Muscle layer of duodenum (tissue), 2 donors: Measurements from ENCODE around the gene CEPT1.

Source experiments
- H3K27ac ChIP-seq: one replicate; pipeline ENCODE4 v1.7.0; 2013; ENCODE audit warnings: mild to moderate bottlenecking, low read length
- H3K27me3 ChIP-seq: one replicate; pipeline ENCODE4 v1.7.0; 2013; ENCODE audit warnings: low read depth, mild to moderate bottlenecking, control low read depth, low read length
- H3K36me3 ChIP-seq, 2 donors: one replicate each; pipeline ENCODE4 v1.7.0; 2013; ENCODE audit warnings: low read length in 2 of 2, control low read depth in 1 of 2, mild to moderate bottlenecking in 1 of 2; ENCODE audit not compliant: insufficient read depth in 2 of 2, control insufficient read depth in 1 of 2
- H3K4me1 ChIP-seq, 2 donors: one replicate each; pipeline ENCODE4 v1.7.0; 2013; ENCODE audit warnings: low read length in 2 of 2, mild to moderate bottlenecking in 2 of 2, control low read depth in 1 of 2, moderate library complexity in 1 of 2; ENCODE audit not compliant: insufficient read depth in 2 of 2, control insufficient read depth in 1 of 2
- H3K4me3 ChIP-seq, 2 donors: one replicate each; pipeline ENCODE4 v1.7.0; 2013; ENCODE audit warnings: low read length in 2 of 2, low read depth in 1 of 2, mild to moderate bottlenecking in 1 of 2
- H3K9me3 ChIP-seq, 2 donors: one replicate each; pipeline ENCODE4 v1.7.0; 2013; ENCODE audit warnings: low read length in 2 of 2, control low read depth in 1 of 2, mild to moderate bottlenecking in 1 of 2; ENCODE audit not compliant: control insufficient read depth in 1 of 2
- donor health status: healthy.

Gene CEPT1

GRCh38 chr1:111129376-111129775 lies 10.6 kb upstream of the CEPT1 start:
- Histone ChIP-seq H3K27me3 (no peaks in the 10 kb centered on the region), H3K4me1 (no peaks in the 10 kb centered on the region), H3K9me3 (no peaks in the 10 kb centered on the region), H3K4me3 (no peak overlapping the region), H3K27ac (no peak overlapping the region), H3K36me3 (peaks cover 11 to 36% of the 10 kb centered on the region in 2 donors)

DNA sequence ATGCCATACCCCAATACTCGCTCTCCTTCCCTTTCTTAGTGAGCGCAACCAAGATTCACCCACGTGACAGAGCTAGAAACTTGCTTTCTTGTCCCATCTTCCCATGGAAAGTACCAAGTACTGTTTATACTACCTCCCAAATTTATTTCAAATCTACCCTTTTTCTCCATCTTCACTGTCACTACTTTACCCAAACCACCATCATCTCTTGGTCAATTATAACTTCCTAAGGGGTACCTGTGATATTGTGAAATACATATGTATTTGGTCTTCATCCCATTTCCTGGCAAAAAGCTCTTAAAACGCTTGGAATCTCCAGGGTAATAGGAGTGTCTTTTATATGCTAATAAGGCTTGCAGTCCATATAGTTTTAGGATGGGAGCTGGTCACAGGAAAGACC lies 8.3 kb upstream of the CEPT1 start:
- H3K4me3 ChIP-seq: no peak overlapping the region
- no peaks in the 10 kb centered on the region for H3K4me1 ChIP-seq
- H3K27ac ChIP-seq: no peak overlapping the region
- no peaks in the 10 kb centered on the region for H3K27me3 ChIP-seq
- H3K9me3 ChIP-seq: no peaks in the 10 kb centered on the region
- peaks cover under 1 to 23% of the 10 kb centered on the region in 2 donors for H3K36me3 ChIP-seq

GRCh38 chr1:111133866-111134265 lies 6.2 kb upstream of the CEPT1 start:
- Histone ChIP-seq H3K4me1 (peaks cover 0 to 9% of the 10 kb centered on the region in 2 donors), H3K36me3 (peaks cover 0 to 14% of the 10 kb centered on the region in 2 donors), H3K27me3 (no peaks in the 10 kb centered on the region), H3K4me3 (no peak overlapping the region), H3K9me3 (no peaks in the 10 kb centered on the region), H3K27ac (peak overlapping the region; percentile 33)

GRCh38 chr1:111139324-111139955 lies 583 bp upstream of the CEPT1 start:
- Histone ChIP-seq H3K27me3 (no peaks in the 10 kb centered on the region), H3K27ac (peak overlapping the region; percentile 67), H3K9me3 (no peaks in the 10 kb centered on the region), H3K4me1 (peaks cover 0 to 39% of the 10 kb centered on the region in 2 donors), H3K36me3 (peaks cover 0 to 5% of the 10 kb centered on the region in 2 donors), H3K4me3 (peak overlapping the region; percentile 68 to 98)

DNA sequence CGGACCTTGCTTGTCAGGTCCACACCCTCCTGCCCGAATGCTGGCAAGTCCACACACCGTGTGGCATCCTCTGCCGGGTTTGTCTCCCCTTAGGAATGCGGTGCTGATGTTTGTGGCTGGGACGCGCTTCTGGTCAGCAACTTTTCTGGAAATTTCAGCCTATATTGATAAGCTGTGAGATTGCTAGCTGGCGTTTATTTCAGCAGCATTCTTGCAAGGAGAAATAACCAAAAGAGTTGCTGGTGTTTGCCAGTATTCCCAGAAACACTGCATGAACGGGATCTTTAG lies 601 bp downstream of the CEPT1 start:
- Histone ChIP-seq H3K4me1 (peaks cover 0 to 39% of the 10 kb centered on the region in 2 donors), H3K36me3 (peaks cover 0 to 1% of the 10 kb centered on the region in 2 donors), H3K4me3 (peak overlapping the region; percentile 68 to 98), H3K9me3 (no peaks in the 10 kb centered on the region), H3K27me3 (no peaks in the 10 kb centered on the region), H3K27ac (peak overlapping the region; percentile 67)

GRCh38 chr1:111141245-111142220 lies 1.5 kb downstream of the CEPT1 start:
- Histone ChIP-seq H3K27ac (peak overlapping the region; percentile 1), H3K27me3 (no peaks in the 10 kb centered on the region), H3K9me3 (no peaks in the 10 kb centered on the region), H3K36me3 (no peaks in the 10 kb centered on the region), H3K4me3 (peak overlapping the region; percentile 68 to 98), H3K4me1 (peaks cover 0 to 39% of the 10 kb centered on the region in 2 donors)

DNA sequence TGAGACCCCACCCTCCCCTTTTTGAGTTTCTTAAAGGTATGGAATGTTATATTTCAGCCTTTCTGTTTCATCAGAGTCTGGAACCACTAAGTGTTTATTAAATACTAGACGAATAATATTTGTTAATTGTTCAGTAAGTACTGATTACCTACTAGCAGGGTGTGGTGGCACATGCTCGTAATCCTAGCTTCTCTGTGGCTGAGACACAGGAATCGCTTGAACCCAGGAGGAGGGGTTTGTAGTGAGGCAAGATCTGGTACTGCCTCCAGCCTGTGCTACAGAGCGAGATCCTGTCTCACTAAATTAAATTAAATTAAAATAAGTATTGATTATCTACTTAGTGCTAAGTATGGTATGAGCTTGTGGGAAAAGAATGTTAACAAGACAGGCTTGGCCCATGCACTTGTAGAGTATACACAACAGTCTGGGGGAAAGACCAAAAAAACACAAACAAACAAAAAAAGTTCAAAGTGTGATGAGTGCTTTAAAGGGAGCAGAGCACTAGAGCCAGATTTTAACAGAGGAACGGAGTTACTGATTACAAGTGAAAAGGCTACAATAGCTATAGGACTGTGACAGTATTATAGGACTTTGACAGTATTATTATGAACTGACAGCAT lies 2.4 kb downstream of the CEPT1 start:
- no peaks in the 10 kb centered on the region for H3K9me3 ChIP-seq
- no peaks in the 10 kb centered on the region for H3K36me3 ChIP-seq
- H3K27ac ChIP-seq: no peak overlapping the region
- no peak overlapping the region for H3K4me3 ChIP-seq
- H3K27me3 ChIP-seq: no peaks in the 10 kb centered on the region
- H3K4me1 ChIP-seq: peaks cover 0 to 39% of the 10 kb centered on the region in 2 donors

DNA sequence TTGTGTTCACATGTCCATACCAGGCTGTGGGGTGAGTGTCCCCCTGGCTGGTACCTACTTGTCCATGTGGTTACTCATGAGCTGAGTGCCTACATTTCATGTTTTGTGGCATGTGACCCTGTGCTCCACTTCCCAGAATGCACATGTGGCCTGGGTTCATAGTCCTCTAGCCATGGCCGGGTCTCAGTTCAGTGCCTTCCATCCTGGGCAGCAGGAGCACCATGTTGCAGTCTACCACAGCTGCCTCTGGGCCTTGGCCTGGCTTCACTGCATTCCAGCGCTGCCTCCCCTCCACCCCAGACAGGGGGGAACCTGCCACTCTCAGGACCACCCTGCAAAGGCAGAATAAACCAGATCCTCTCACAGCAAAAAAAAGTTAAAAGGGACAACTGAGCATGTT lies 5.5 kb downstream of the CEPT1 start:
- Histone ChIP-seq H3K27me3 (no peaks in the 10 kb centered on the region), H3K4me1 (peaks cover 0 to 26% of the 10 kb centered on the region in 2 donors), H3K36me3 (peaks cover 15 to 25% of the 10 kb centered on the region in 2 donors), H3K27ac (no peak overlapping the region), H3K4me3 (no peak overlapping the region), H3K9me3 (no peaks in the 10 kb centered on the region)

GRCh38 chr1:111145963-111146768 lies 6.1 kb downstream of the CEPT1 start:
- no peak overlapping the region for H3K4me3 ChIP-seq
- H3K27me3 ChIP-seq: no peaks in the 10 kb centered on the region
- no peak overlapping the region for H3K27ac ChIP-seq
- no peaks in the 10 kb centered on the region for H3K9me3 ChIP-seq
- H3K4me1 ChIP-seq: peaks cover 0 to 20% of the 10 kb centered on the region in 2 donors
- H3K36me3 ChIP-seq: peaks cover 15 to 25% of the 10 kb centered on the region in 2 donors

- no peak overlapping the region for H3K4me3 ChIP-seq
- H3K36me3 ChIP-seq: peaks cover 15 to 27% of the 10 kb centered on the region in 2 donors
- no peak overlapping the region for H3K27ac ChIP-seq
- H3K27me3 ChIP-seq: no peaks in the 10 kb centered on the region
- peaks cover 0 to 2% of the 10 kb centered on the region in 2 donors for H3K4me1 ChIP-seq
- H3K9me3 ChIP-seq: no peaks in the 10 kb centered on the region
Observed at GRCh38 chr1:111147948-111148347, 7.9 kb downstream of the CEPT1 start.
